K562 (cell line): ENCODE data around the gene ZCCHC24. TPM values are rescaled to one million over a fixed set of nuclear protein-coding genes. Genes with fewer than 3 reads are reported as not detected.

Experiments
- CTBP1 ChIP-seq: fragments of 450-650 bp; IDR thresholded peaks from 2 replicates; pipeline ENCODE4 v1.6.1; 2016; ENCODE audit warnings: borderline replicate concordance
- ESRRA ChIP-seq: fragments of 450-650 bp; IDR thresholded peaks from 2 replicates; pipeline ENCODE4 v1.6.1; 2014; ENCODE audit warnings: low read depth, mild to moderate bottlenecking, moderate library complexity, borderline replicate concordance
- FOXK2 ChIP-seq, 2 experiments: fragments of 450-650 bp; IDR thresholded peaks in 1 of 2; conservative IDR thresholded peaks in 1 of 2; 2 replicates each; pipeline ENCODE4 v1.6.1; 2016; ENCODE audit warnings: low read depth in 2 of 2, mild to moderate bottlenecking in 1 of 2
- MAZ ChIP-seq, 2 experiments: fragments of 450-650 bp in 1 of 2; sonication (generic) in 1 of 2; formaldehyde crosslinking; IDR thresholded peaks in 1 of 2; conservative IDR thresholded peaks in 1 of 2; 2 replicates each; pipeline versions ENCODE4 v1.4.0 to v1.5.0; 2020; ENCODE audit warnings: mild to moderate bottlenecking in 1 of 2, missing genetic modification reagents in 1 of 2
- NELFE ChIP-seq: IDR thresholded peaks from 2 replicates; pipeline ENCODE4 v1.6.1; 2011; ENCODE audit warnings: mild to moderate bottlenecking; ENCODE audit not compliant: insufficient read depth, insufficient read length
- PHF20 ChIP-seq: fragments of 450-650 bp; IDR thresholded peaks from 2 replicates; pipeline ENCODE4 v1.6.1; 2018; ENCODE audit not compliant: partially characterized antibody
- ZNF644 ChIP-seq: fragments of 200-800 bp; sonication (Bioruptor generic); IDR thresholded peaks from 2 replicates; pipeline ENCODE4 v1.6.1; 2016; ENCODE audit warnings: low read depth, missing genetic modification characterization, missing compliant biosample characterization
- ZNF766 ChIP-seq: fragments of 200-800 bp; sonication (Bioruptor generic); conservative IDR thresholded peaks from 2 replicates; pipeline ENCODE4 v1.6.1; 2016; ENCODE audit warnings: missing genetic modification characterization, missing compliant biosample characterization
- polyA plus RNA-seq, 8 experiments: library from polyadenylated mRNA; depleted of rRNA in 4 of 8; stranded (reverse) in 5 of 8; unstranded in 3 of 8; fragments of >200 nt; fragmentation: Nextera tagmentation in 2 of 8; fragmentation: Illumina TruSeq in 1 of 8; extraction: Ambion mirVana in 2 of 8; extraction: Trizol in 1 of 8; gene quantifications; 2 replicates each; pipeline versions ENCODE4 v1.2.1 to v1.2.3, GENCODE V29; 2011 to 2014; ENCODE audit warnings: inconsistent platforms in 1 of 8, missing spikeins in 1 of 8
- total RNA-seq, 7 experiments: library from RNA; depleted of rRNA in 6 of 7; stranded (reverse); fragments of >200 nt in 6 of 7; fragmentation: Illumina TruSeq in 2 of 7; extraction: Trizol in 2 of 7; gene quantifications; 2 replicates each; pipeline versions ENCODE4 v1.2.1 to v1.2.3, GENCODE V29; 2011 to 2021; ENCODE audit warnings: low replicate concordance in 1 of 7
- TF ChIP-seq, protein P1 (sequence below): fragments of 450-650 bp; formaldehyde crosslinking; IDR thresholded peaks from 2 replicates; pipeline ENCODE4 v1.4.0; 2022; ENCODE audit warnings: missing genetic modification characterization
- TF ChIP-seq, protein P2 (sequence below): conservative IDR thresholded peaks from 2 replicates; pipeline ENCODE4 v1.6.1; 2011; ENCODE audit warnings: low read depth, mild to moderate bottlenecking, low read length; ENCODE audit not compliant: control insufficient read depth

ZCCHC24 gene
- total and polyA plus RNA-seq, 9 of the 15 experiments (the other 6 are each of a cell fraction or from before 2014, with no cell fraction given), result 0.84 to 11.0 (median 4.6) TPM

DNA sequence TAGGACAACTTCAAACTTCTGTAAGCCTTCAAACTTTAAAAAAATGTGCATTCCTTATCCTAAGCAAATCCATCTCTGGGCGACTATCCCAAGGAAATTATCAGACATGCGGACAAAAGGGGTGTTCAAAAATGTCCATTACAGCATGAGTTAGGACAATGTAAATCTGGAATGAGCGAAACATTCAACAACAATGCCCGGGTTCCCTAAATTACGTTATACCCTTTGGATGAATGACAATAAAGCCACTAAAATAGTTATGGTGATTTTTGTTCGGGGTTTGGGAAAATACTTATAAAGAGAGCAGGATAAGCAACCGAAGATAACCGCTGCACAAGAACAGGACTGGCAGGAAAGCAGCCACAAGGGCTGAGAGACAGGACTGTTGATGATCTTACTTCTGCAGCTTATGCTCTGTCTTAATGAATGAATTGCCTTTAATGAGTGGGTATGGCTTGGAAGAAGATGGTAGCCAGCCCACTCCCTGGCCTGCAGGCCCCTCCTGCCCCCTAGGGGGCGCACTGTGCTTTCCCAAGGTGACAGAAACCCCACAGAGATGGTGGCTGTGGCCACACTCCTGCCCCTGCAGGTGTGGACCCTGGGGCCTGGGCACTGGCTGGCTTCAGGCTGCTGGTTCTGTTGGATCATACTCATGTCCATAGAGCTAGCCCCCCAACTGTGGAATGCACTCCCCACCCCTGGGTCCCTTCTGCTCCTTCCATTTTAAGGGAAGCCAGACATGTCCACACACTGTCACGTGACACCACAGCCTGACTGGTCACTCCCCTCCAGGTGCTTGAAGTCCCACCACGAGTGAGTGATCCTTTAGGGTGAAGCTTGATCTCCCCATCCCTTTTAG is 45.0 kb downstream of the ZCCHC24 start (continued):
- TF ChIP-seq MAZ (CRISPR knock-in tag; conservative IDR thresholded peaks at IDR 0.05 in 1 of 2, IDR thresholded peaks at IDR 0.05 in 1 of 2) (peak; percentile 21 to 62; a peak in 1 of 4 replicates), ESRRA (peak; percentile 61; the same call in 1 of the 2 replicates), ZNF644 (tag) (0 out of 2 replicates have a peak, but pooled peaks have one; percentile 39), NELFE (no peak), CTBP1 (peak; percentile 71; the same call in 1 of the 2 replicates), FOXK2 (conservative IDR thresholded peaks at IDR 0.05 in 1 of 2, IDR thresholded peaks at IDR 0.05 in 1 of 2; ENCODE audit: low read depth in 2 of 2) (peak in 1 of 2 experiments; percentile 30; a peak in 1 of 4 replicates), PHF20 (no peak), ZNF766 (CRISPR knock-in tag) (no peak)
- TF ChIP-seq, protein P1, sequence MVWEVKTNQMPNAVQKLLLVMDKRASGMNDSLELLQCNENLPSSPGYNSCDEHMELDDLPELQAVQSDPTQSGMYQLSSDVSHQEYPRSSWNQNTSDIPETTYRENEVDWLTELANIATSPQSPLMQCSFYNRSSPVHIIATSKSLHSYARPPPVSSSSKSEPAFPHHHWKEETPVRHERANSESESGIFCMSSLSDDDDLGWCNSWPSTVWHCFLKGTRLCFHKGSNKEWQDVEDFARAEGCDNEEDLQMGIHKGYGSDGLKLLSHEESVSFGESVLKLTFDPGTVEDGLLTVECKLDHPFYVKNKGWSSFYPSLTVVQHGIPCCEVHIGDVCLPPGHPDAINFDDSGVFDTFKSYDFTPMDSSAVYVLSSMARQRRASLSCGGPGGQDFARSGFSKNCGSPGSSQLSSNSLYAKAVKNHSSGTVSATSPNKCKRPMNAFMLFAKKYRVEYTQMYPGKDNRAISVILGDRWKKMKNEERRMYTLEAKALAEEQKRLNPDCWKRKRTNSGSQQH (CRISPR knock-in tag), result no peak
- TF ChIP-seq, protein P2, sequence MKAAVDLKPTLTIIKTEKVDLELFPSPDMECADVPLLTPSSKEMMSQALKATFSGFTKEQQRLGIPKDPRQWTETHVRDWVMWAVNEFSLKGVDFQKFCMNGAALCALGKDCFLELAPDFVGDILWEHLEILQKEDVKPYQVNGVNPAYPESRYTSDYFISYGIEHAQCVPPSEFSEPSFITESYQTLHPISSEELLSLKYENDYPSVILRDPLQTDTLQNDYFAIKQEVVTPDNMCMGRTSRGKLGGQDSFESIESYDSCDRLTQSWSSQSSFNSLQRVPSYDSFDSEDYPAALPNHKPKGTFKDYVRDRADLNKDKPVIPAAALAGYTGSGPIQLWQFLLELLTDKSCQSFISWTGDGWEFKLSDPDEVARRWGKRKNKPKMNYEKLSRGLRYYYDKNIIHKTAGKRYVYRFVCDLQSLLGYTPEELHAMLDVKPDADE, result 0 out of 2 replicates have a peak, but pooled peaks have one; percentile 51
